GM19238 (cell line): Measurements from ENCODE around the gene CHPT1.
"Not testable (repeated sequence)": the region's sequence is repeated elsewhere in the genome, so short reads cannot be mapped to it uniquely, and the experiment has no call there.

Experiments used
- DNase-seq: peaks from one replicate; pipeline ENCODE4 v3.0.0; 2011; ENCODE audit warnings: low spot score; ENCODE audit not compliant: insufficient read length

Gene CHPT1

GRCh38 chr12:101681627-101682026 is 15.8 kb upstream of the CHPT1 start:
- DNase-seq = not testable (repeated sequence)

- no peak for DNase-seq
Observed at GRCh38 chr12:101685092-101685491, 12.3 kb upstream of the CHPT1 start.

GRCh38 chr12:101686176-101686575 is 11.3 kb upstream of the CHPT1 start:
- DNase-seq = no peak

GRCh38 chr12:101690544-101691098 is 6.8 kb upstream of the CHPT1 start:
- no peak for DNase-seq

GRCh38 chr12:101691503-101692096 is 5.8 kb upstream of the CHPT1 start:
- DNase-seq = no peak

- DNase-seq = no peak
Observed at GRCh38 chr12:101694297-101694848, 3.1 kb upstream of the CHPT1 start.

- DNase-seq = no peak
Observed at GRCh38 chr12:101694986-101695385, 2.5 kb upstream of the CHPT1 start.

- DNase-seq = no peak
Observed at GRCh38 chr12:101695706-101696105, 1.7 kb upstream of the CHPT1 start.

GRCh38 chr12:101696251-101697196 is 916 bp upstream of the CHPT1 start:
- DNase-seq = peak; percentile 3

GRCh38 chr12:101697930-101698799 is 725 bp downstream of the CHPT1 start:
- peak; percentile 39 for DNase-seq

- DNase-seq = no peak
Observed at GRCh38 chr12:101698800-101699347, 1.4 kb downstream of the CHPT1 start.

- no peak for DNase-seq
Observed at GRCh38 chr12:101700299-101700820, 2.9 kb downstream of the CHPT1 start.

GRCh38 chr12:101703487-101703886 is 6.0 kb downstream of the CHPT1 start:
- no peak for DNase-seq

GRCh38 chr12:101706403-101706802 is 9.0 kb downstream of the CHPT1 start:
- DNase-seq = no peak

- DNase-seq = no peak
Observed at GRCh38 chr12:101707131-101707782, 9.8 kb downstream of the CHPT1 start.

- DNase-seq = no peak
Observed at GRCh38 chr12:101710288-101710687, 12.8 kb downstream of the CHPT1 start.

- no peak for DNase-seq
Observed at GRCh38 chr12:101713059-101713682, 15.7 kb downstream of the CHPT1 start.

GRCh38 chr12:101713930-101714329 is 16.5 kb downstream of the CHPT1 start:
- no peak for DNase-seq

- no peak for DNase-seq
Observed at GRCh38 chr12:101714877-101715444, 17.5 kb downstream of the CHPT1 start.
